Fibroblast of mammary gland (primary cell): ENCODE measurements around the gene AFAP1.
A peak's percentile ranks its signal among the peaks of the same experiment; 100 is the strongest.

Source experiments
- DNase-seq: peaks from one replicate; pipeline ENCODE4 v3.0.0-alpha.2; 2010; ENCODE audit warnings: low read depth
- H3K4me3 ChIP-seq: 2 replicates; pipeline ENCODE4 v1.5.1; 2011; ENCODE audit warnings: low read depth, mild to moderate bottlenecking, low read length, moderate library complexity; ENCODE audit not compliant: control insufficient read depth
- TF ChIP-seq, protein P1 (sequence below): conservative IDR thresholded peaks from 2 replicates; pipeline ENCODE4 v1.5.1; 2011; ENCODE audit warnings: low read depth, low read length, inconsistent platforms; ENCODE audit not compliant: control insufficient read depth, insufficient read depth

AFAP1 gene

GRCh38 chr4:7865533-7865932 lies 74.1 kb downstream of the AFAP1 start:
- DNase-seq, result no peak
- H3K4me3 ChIP-seq, result no peak overlapping the region
- TF ChIP-seq, protein P1, sequence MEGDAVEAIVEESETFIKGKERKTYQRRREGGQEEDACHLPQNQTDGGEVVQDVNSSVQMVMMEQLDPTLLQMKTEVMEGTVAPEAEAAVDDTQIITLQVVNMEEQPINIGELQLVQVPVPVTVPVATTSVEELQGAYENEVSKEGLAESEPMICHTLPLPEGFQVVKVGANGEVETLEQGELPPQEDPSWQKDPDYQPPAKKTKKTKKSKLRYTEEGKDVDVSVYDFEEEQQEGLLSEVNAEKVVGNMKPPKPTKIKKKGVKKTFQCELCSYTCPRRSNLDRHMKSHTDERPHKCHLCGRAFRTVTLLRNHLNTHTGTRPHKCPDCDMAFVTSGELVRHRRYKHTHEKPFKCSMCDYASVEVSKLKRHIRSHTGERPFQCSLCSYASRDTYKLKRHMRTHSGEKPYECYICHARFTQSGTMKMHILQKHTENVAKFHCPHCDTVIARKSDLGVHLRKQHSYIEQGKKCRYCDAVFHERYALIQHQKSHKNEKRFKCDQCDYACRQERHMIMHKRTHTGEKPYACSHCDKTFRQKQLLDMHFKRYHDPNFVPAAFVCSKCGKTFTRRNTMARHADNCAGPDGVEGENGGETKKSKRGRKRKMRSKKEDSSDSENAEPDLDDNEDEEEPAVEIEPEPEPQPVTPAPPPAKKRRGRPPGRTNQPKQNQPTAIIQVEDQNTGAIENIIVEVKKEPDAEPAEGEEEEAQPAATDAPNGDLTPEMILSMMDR, result no peak

DNA sequence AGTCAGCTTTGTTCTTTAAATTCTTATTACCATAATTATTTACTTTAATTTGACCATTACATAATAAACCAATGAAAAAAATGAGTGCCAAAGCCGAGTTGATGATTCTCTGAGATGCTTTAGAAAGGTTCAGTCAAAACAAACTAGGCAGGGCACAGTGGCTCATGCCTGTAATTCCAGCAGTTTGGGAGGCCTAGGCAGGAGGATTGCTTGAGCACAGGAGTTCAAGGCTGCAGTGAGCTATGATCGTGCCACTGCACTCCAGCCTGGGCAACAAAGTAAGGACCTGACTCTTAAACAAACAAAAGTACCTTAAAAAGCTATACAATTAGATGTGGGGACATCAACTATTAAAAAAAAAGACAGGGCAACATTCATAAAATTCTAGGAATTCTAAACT lies 75.0 kb downstream of the AFAP1 start:
- TF ChIP-seq, protein P1, result no peak
- no peak for DNase-seq
- H3K4me3 ChIP-seq, result no peak overlapping the region

- TF ChIP-seq, protein P1, result no peak
- DNase-seq, result no peak
Observed at GRCh38 chr4:7863911-7864681, 75.6 kb downstream of the AFAP1 start.

DNA sequence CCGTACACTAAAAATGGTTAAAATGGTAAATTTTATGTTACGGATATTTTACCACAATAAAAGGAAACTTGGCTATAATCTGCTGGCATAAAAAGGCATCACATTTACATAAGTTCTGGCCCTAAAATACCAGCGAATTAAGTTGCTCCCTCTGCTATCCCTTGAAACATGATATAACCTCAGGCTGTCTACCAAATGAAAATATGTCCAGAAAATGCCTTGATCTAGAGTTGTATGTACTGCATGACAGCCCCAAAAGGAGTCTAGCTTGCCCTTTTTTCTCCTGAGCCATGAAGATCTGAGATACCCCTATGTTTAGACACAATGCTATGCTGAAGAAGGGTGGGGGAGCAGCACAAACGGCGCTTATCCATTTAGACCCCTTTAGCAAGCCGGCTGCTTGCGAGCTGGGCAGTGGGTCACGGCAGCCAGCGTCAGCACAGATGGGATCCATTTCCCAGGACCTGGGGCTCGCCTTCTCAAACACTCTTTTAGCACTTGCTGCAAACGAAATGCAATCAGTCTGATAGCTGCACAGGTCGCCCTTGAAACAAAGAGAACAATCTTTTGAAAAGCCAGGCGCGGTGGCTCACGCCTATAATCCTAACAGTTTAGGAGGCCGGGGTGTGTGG lies 77.0 kb downstream of the AFAP1 start:
- no peak overlapping the region for H3K4me3 ChIP-seq
- no peak for DNase-seq
- TF ChIP-seq, protein P1, result no peak

More at GRCh38 chr4:7863911-7864681, 75.6 kb downstream of the AFAP1 start:
- no peak overlapping the region for H3K4me3 ChIP-seq

- no peak overlapping the region for H3K4me3 ChIP-seq
- TF ChIP-seq, protein P1, result no peak
- peak; percentile 93 for DNase-seq
Observed at GRCh38 chr4:7861440-7861881, 78.2 kb downstream of the AFAP1 start.

DNA sequence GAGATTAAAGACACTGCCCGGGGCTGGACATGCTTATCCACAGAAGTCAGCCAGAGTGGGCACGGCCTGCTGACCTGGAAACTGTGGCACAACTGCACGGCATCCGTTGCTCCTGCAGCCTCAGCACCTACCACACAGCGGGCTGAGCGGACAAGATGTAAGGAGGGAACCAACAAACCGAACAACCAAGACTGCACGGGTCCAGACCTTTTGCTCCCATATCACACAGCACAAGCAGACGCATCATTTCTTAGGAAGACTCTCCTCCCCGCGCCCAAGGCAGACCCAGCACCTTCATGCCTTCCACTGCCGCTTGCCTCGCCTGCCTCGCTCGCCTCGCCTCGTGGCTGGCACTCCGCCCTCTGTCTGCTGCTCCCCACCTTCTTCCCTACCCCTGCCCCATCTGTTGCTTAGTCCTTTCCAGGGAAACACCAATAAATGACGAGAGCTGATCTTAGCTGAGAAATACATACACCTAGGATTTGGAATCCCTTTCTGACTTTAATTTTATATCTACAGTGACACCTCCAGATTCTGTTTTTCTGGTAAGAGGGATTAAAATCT lies 79.0 kb downstream of the AFAP1 start:
- no peak overlapping the region for H3K4me3 ChIP-seq
- no peak for DNase-seq
- TF ChIP-seq, protein P1, result no peak
